K562 (cell line): Measurements from ENCODE around the gene PIF1. TPM values are rescaled to one million over a fixed set of nuclear protein-coding genes. Genes with fewer than 3 reads are reported as not detected.

Experiments used
- CC2D1A ChIP-seq: fragments of 450-650 bp; IDR thresholded peaks from 2 replicates; pipeline ENCODE4 v1.6.1; 2017; ENCODE audit warnings: mild to moderate bottlenecking
- CCAR2 ChIP-seq: fragments of 200-400 bp; formaldehyde crosslinking; IDR thresholded peaks from 2 replicates; pipeline ENCODE4 v1.6.1; 2017; ENCODE audit warnings: mild to moderate bottlenecking, low read depth, low read length
- CHAMP1 ChIP-seq: fragments of 450-650 bp; IDR thresholded peaks from 2 replicates; pipeline ENCODE4 v1.6.1; 2016; ENCODE audit warnings: mild to moderate bottlenecking
- DMBX1 ChIP-seq: fragments of 250-450 bp; sonication (Bioruptor Pico); IDR thresholded peaks from 2 replicates; pipeline ENCODE4 v1.8.0; 2022; ENCODE audit warnings: inconsistent platforms, mild to moderate bottlenecking, moderate library complexity, borderline replicate concordance
- ELF4 ChIP-seq: fragments of 450-650 bp; formaldehyde crosslinking; IDR thresholded peaks from 2 replicates; pipeline ENCODE4 v1.4.0; 2022; ENCODE audit warnings: missing genetic modification characterization
- ERF ChIP-seq: fragments of 450-650 bp; formaldehyde crosslinking; IDR thresholded peaks from 2 replicates; pipeline ENCODE4 v1.4.0; 2020; ENCODE audit warnings: mild to moderate bottlenecking, mixed read lengths
- ETV1 ChIP-seq: fragments of 450-650 bp; conservative IDR thresholded peaks from 2 replicates; pipeline ENCODE4 v1.6.1; 2016; ENCODE audit warnings: missing genetic modification characterization, control low read depth, low read depth, missing compliant biosample characterization
- ETV5 ChIP-seq: sonication (generic); formaldehyde crosslinking; IDR thresholded peaks from 2 replicates; pipeline ENCODE4 v1.4.0; 2020; ENCODE audit warnings: low read depth, mild to moderate bottlenecking, missing genetic modification reagents
- KDM2B ChIP-seq: fragments of 250-450 bp; sonication (Bioruptor Pico); IDR thresholded peaks from 2 replicates; pipeline ENCODE4 v1.8.0; 2021; ENCODE audit warnings: mild to moderate bottlenecking, moderate library complexity
- MAX ChIP-seq: sonication (generic); formaldehyde crosslinking; IDR thresholded peaks from 2 replicates; pipeline ENCODE4 v1.9.0; 2022; ENCODE audit warnings: mild to moderate bottlenecking, missing genetic modification reagents
- MED1 ChIP-seq: sonication (generic); formaldehyde crosslinking; IDR thresholded peaks from 2 replicates; pipeline ENCODE4 v1.8.1; 2023; ENCODE audit warnings: missing genetic modification reagents, borderline replicate concordance
- PRPF4 ChIP-seq: fragments of 200-400 bp; formaldehyde crosslinking; IDR thresholded peaks from one replicate; pipeline ENCODE4 v1.6.1; 2017; ENCODE audit warnings: low read length, low read depth, mild to moderate bottlenecking; ENCODE audit not compliant: insufficient read depth, poor library complexity, severe bottlenecking
- RAD21 ChIP-seq, 2 experiments: fragments of 250-450 bp in 1 of 2; fragments of 450-650 bp in 1 of 2; sonication (Bioruptor Pico) in 1 of 2; formaldehyde crosslinking in 1 of 2; IDR thresholded peaks in 1 of 2; conservative IDR thresholded peaks in 1 of 2; 2 replicates each; pipeline versions ENCODE4 v1.4.0 to v1.8.0; 2020 to 2022; ENCODE audit warnings: mild to moderate bottlenecking in 2 of 2, moderate library complexity in 1 of 2
- RBM22 ChIP-seq: fragments of 200-400 bp; formaldehyde crosslinking; IDR thresholded peaks from 2 replicates; pipeline ENCODE4 v1.6.1; 2018; ENCODE audit warnings: low read length, low read depth; ENCODE audit not compliant: poor library complexity, severe bottlenecking
- THAP7 ChIP-seq: fragments of 250-450 bp; sonication (Bioruptor Pico); IDR thresholded peaks from 2 replicates; pipeline ENCODE4 v1.5.0; 2021
- ZBTB17 ChIP-seq: fragments of 450-650 bp; formaldehyde crosslinking; IDR thresholded peaks from 2 replicates; pipeline ENCODE4 v1.4.0; 2020; ENCODE audit warnings: mild to moderate bottlenecking
- ZNF232 ChIP-seq: sonication (generic); formaldehyde crosslinking; IDR thresholded peaks from 2 replicates; pipeline ENCODE4 v1.8.0; 2022; ENCODE audit warnings: mild to moderate bottlenecking, missing genetic modification reagents
- ZNF253 ChIP-seq: fragments of 250-450 bp; sonication (Bioruptor Pico); conservative IDR thresholded peaks from 2 replicates; pipeline ENCODE4 v1.6.1; 2021; ENCODE audit warnings: mild to moderate bottlenecking
- ZNF449 ChIP-seq: fragments of 250-450 bp; sonication (Bioruptor Pico); IDR thresholded peaks from 2 replicates; pipeline ENCODE4 v1.8.0; 2022; ENCODE audit warnings: moderate library complexity, mild to moderate bottlenecking, inconsistent platforms
- ZNF512 ChIP-seq: IDR thresholded peaks from 2 replicates; pipeline ENCODE4 v1.6.1; 2016; ENCODE audit warnings: missing genetic modification characterization, missing compliant biosample characterization
- polyA plus RNA-seq, 8 experiments: library from polyadenylated mRNA; depleted of rRNA in 4 of 8; stranded (reverse) in 5 of 8; unstranded in 3 of 8; fragments of >200 nt; fragmentation: Nextera tagmentation in 2 of 8; fragmentation: Illumina TruSeq in 1 of 8; extraction: Ambion mirVana in 2 of 8; extraction: Trizol in 1 of 8; gene quantifications; 2 replicates each; pipeline versions ENCODE4 v1.2.1 to v1.2.3, GENCODE V29; 2011 to 2014; ENCODE audit warnings: inconsistent platforms in 1 of 8, missing spikeins in 1 of 8
- total RNA-seq, 7 experiments: library from RNA; depleted of rRNA in 6 of 7; stranded (reverse); fragments of >200 nt in 6 of 7; fragmentation: Illumina TruSeq in 2 of 7; extraction: Trizol in 2 of 7; gene quantifications; 2 replicates each; pipeline versions ENCODE4 v1.2.1 to v1.2.3, GENCODE V29; 2011 to 2021; ENCODE audit warnings: low replicate concordance in 1 of 7

Gene PIF1
- total and polyA plus RNA-seq, 9 of the 15 experiments (the other 6 are each of a cell fraction or from before 2014, with no cell fraction given) = 1.1 to 37.9 (median 11.5) TPM

- TF ChIP-seq CHAMP1 (no peak), CC2D1A (no peak), MED1 (0 out of 2 replicates have a peak, but pooled peaks have one; percentile 40), ERF (CRISPR knock-in tag) (no peak), ETV1 (tag) (no peak; the same call in 1 of the 2 replicates), PRPF4 (no peak), ZNF449 (CRISPR knock-in tag) (no peak), CCAR2 (no peak), ZBTB17 (CRISPR knock-in tag) (no peak), ETV5 (no peak), ZNF232 (CRISPR knock-in tag) (0 out of 2 replicates have a peak, but pooled peaks have one; percentile 16), THAP7 (CRISPR knock-in tag) (no peak), MAX (CRISPR knock-in tag) (no peak; the same call in 1 of the 2 replicates), DMBX1 (CRISPR knock-in tag) (no peak), ELF4 (peak; percentile 76), KDM2B (CRISPR knock-in tag) (no peak), ZNF253 (no peak), RAD21 (CRISPR knock-in tag; conservative IDR thresholded peaks at IDR 0.05 in 1 of 2, IDR thresholded peaks at IDR 0.05 in 1 of 2) (no peak), ZNF512 (tag) (no peak), RBM22 (no peak)
Measured at GRCh38 chr15:64842096-64842939, 16.9 kb upstream of the PIF1 start (continued).
